HG03565 (cell line): ENCODE measurements around the gene PDGFC.
"Not testable (repeated sequence)": the region's sequence is repeated elsewhere in the genome, so short reads cannot be mapped to it uniquely, and the experiment has no call there.

ENCODE experiments used
- ATAC-seq: cut with Tn5 transposase; IDR thresholded peaks from one replicate; pipeline ENCODE4 v1.9.1; 2021; ENCODE audit warnings: mild to moderate bottlenecking, moderate library complexity; ENCODE audit not compliant: unreplicated experiment

Gene PDGFC

DNA sequence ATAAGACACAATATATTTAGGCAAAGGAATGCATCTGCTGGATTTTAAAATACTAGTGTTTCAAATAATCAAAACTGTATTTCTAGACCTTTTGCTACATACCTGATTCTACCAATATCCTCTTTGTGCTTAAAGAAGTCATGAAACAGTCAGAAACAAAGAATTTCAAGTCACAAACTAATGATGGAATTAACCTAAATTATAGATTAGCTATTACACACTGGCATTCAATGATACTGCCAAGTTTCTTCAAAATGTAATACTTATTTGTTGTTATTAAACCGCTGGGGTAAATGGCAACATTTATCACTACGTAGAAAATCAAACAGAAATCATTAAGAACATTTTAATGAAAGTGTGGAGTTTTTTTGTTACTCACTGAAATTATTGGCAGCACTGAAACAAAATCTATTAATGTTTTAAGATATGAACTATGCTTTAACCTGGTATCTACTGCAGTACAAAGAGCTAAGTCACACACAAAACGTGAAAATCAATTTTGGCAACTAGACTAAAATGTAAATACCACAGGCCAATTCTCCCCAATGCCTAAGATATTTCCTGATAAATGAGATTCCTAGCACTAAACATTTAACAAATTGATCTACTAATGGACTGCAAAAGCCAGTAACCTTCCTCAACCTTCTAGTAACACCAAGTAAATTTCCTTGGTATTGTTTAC lies 19.4 kb downstream of the PDGFC start:
- no peak for ATAC-seq

- no peak for ATAC-seq
These were observed 20.7 kb downstream of the PDGFC start for GRCh38 chr4:156950948-156951347.

DNA sequence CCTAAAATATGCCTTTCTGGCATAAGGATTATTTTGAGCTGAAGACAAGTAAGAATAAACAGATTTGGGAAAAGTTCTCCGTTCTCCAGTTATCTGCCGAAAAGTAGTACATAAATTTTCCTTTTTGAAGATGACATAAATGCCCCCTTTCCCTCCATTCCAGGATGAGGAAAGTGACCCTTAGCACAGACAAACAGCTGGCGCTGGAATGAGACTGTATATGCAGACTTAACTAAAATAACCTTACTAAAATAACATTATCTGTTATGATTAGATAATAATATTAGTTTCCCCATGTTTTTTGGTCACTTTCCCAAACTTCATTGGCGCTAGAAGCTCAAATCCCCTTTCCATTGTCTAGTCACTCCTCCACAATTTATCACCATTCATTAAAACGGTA lies 21.5 kb downstream of the PDGFC start:
- no peak for ATAC-seq

- ATAC-seq = no peak
These were observed 22.2 kb downstream of the PDGFC start for GRCh38 chr4:156949373-156949814.

DNA sequence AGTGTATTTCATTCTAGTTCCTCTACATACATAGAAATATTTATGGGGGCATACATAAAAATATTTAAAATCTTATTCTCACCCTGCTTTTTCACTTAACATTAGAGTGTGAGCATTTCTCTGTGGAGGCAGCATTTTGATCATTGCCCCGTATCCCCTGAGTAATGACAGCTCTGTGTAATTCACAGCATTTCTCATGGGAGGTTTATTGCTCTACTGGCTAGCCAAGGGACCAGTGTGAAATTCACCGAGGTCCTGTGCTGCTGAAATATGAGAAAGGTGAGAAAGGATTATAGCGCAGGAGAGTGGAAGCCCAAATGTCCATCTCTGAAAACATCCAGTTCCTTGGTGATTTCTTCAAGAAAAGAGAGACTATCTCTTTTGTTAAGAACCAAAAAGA lies 22.9 kb downstream of the PDGFC start:
- no peak for ATAC-seq

DNA sequence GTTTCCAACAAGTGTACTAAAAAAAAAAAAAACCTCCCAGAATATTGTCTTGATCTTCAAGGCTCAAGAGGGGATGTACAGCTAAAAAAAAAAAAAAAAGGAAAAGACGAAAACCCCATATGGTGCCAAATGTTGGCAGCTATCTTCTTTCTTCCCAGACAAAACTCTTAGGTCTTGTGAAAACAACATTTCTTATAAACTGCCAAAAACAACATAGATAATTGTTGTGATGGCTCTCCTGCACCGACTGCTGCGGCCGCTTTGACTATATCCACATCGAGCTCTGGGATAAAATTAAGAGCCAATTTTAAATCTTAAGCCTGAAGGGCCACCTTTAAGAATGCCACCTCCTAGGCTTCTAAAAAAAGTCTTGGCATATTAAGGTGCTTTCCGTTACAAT lies 23.5 kb downstream of the PDGFC start:
- no peak for ATAC-seq

DNA sequence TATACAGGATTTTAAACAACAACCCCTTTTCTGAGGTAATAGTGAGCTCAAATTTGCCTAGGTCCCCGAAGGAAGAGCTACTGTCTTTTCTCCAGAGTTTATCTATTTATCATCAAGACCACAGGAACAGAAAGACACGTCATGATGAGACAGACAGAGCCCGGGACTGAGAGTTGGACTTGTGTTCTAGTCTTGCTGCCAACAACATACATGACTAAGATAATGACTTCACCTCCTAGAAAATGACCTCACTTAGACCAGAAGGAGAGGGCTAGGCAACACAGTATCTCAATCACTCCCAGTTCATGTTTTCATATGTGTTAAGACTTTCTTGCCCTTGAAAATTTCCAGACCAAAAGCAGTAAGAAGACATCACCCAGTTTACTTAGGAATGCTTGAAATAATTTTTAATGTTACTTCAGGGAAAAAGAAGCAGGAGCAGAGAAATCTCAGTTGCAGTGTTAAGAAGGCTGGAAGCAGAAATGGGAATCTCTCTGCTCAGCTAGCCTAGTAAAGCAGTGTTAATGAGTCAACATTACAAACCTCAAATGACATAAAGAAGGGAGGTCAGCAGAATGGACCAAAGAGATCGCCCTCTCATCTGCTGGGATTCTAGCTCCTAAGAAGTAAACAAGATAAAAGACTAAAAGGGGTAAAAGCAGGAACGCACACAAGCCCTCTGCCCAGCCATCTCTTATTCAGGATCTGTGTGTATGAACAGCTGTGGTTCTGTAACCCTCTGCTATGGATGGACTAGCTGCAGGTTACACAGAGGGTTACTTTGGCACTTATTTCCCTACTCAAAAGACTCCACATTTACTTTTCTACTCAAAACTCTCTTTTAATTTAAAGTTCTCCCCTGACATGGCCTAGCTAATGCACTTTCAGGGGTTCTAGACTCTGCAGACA lies 24.8 kb downstream of the PDGFC start:
- ATAC-seq = no peak

DNA sequence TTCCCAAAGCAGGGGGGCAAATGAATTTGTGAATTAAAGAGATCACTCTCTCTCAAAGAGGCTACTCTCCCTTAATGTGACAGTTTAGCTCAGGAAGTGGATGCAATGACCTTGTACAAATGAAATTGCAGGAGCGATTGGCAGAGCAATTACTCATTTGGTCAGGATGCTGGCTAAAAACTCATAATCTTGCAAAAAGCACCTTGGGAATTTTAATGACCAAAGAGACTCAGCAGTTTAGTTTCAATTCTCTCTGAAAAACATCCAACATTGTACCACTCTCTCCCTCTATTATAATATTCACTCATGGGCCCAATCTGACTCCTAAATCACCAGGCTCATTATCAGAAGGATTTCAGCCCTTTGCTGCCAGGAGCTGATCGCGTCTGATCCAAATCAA lies 26.1 kb downstream of the PDGFC start:
- no peak for ATAC-seq

GRCh38 chr4:156942991-156943390 lies 28.6 kb downstream of the PDGFC start:
- no peak for ATAC-seq

DNA sequence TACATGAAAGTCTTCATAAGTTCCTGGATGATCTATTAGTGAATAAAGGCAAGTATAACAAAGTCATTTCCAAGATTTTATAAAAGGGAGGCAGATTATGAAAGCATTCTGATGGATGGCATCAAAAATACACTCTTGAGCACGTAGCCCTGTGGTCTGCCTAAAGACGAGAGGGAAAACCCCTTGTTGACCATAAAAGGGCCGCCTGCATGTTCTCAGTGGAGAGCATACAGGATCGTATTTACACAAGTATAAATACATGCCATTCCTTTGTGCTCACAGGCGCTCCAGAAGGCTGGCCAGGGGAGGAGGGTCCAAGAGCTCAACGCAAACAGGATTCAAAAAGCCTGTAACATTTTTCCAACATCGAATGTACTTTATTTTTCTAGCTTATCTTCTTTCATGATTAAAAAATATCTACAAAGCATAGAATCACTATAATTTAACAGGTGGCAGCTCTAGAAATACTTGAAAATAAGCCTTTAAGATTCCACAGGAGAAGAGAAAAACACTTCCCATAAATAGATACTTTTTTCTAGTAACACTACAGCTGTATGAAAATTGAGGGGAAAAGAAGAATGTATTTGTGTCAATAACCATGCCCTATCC lies 29.6 kb downstream of the PDGFC start:
- no peak for ATAC-seq

GRCh38 chr4:156939801-156940200 lies 31.8 kb downstream of the PDGFC start:
- ATAC-seq = no peak

DNA sequence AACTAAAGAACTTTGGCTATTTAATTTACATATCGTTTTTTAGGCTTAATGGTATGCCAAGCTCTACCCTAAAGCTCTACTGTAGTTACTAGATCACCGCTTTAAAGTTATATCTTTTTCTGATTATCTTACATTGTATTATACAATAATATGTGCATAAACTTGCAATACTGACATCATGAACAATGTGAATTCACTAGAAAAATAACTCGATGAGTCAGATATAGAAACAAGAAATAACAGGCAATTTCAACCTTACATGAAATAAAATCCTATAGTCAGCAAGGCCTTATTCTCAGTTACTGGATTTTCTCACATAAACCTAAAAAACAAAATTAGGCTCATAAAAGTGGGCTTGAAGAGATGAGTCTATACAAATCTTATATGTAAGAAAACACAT lies 32.5 kb downstream of the PDGFC start:
- ATAC-seq = no peak

DNA sequence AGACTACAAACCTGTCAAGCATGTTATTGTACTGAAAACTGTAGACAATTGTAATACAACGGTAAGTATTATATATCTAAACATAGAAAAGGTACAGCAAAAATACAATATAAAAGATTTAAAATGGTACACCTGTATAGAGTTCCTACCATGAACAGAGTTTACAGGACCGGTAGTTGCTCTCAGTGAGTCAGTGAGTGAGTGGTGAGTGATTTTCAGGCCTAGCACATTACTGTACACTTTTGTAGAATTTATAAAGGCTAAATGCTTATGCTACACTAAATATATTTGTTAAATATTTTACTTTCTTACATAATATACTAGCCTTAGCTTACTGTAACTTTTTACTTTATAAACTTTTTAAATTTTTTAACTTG lies 37.4 kb downstream of the PDGFC start:
- ATAC-seq = no peak

DNA sequence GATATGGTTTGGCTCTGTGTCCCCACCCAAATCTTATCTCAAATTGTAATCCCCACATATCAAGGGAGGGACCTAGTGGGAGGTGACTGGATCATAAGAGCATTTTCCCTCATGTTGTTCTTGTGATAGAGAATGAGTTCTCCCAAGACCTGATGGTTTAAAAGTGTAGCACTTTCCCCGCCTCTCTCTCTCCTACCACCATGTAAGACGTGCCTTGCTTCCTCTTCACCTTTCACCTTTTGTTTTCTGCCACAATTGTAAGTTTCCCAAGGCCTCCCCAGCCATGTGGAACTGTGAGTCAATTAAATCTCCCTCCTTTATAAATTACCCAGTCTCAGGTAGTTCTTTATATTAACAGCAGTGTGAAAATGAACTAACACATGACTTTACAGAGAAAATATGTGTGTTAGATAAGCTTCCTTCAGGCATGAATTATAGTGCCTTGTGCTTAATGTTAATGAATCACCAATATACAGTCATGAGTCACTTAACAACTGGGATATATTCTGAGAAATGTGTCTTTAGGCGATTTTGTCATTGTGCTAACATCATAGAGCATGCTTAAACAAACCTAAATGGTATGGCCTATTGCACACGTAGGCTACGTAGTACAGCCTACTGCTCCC lies 37.9 kb downstream of the PDGFC start:
- ATAC-seq = no peak

- not testable (repeated sequence) for ATAC-seq
These were observed 39.2 kb downstream of the PDGFC start for GRCh38 chr4:156932360-156932759.

GRCh38 chr4:156931267-156931666 lies 40.3 kb downstream of the PDGFC start:
- ATAC-seq = no peak

DNA sequence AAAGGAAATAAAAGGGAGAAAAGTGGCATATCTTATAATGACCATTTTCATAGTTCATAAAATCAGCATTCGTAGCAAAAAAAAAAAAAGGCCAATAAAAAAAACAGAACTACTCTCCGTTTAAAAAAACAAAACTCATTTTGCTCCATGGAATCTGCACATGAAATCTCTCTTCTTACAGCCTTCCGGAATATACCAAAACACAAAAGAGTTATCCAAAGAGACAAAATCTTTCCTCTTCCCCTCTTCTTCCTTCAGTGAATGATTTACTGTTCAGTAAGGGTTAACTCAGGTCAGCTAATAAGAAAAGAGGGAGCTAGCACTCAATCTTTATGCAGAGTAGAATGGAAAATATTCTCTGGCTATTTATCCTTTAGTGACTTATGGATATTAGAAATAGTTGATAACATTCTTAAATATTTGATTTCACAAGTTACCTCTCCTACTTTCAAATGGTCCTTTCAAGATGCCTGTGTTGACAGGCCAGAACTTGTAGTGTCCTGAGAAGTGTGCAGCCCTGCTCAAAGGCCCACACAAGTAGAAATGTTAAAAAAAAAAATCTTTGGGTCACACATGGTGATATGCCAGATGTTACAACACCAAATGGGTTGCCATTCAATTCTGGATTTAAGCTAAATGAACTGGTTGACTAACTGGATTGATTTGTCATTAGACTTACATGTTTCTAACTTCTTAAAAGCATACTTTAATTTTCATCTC lies 42.1 kb downstream of the PDGFC start:
- ATAC-seq = no peak

DNA sequence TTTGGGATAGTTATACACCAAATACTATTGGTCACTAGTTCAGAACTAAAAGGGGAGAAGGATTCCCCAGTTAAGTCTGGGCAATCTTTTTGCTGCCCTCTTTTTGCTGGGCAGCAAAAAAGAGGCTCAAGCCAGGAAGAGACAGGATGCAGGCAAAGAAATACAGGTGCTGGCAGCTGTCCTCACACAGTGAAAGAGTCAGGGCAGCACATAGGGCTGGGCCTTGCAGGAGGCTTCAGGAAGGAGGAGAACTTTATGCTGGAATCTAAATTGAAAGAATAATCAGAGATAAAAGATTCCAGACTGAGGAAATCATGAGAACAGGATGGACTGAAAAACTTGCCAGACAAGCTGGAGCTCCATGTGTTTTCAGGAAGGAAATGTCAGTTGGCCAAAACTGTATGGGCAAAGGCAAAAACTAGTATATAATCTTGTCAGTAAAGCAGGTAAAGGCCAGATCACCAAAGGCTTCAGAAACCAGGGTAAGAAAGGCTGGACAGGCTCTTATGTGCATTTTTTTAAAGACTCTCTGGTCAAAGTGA lies 46.8 kb downstream of the PDGFC start:
- no peak for ATAC-seq

- ATAC-seq = no peak
These were observed 48.1 kb downstream of the PDGFC start for GRCh38 chr4:156923525-156923924.

- no peak for ATAC-seq
These were observed 56.4 kb downstream of the PDGFC start for GRCh38 chr4:156915221-156915620.
